ENCODE measurements around the gene DAAM1.

The DAAM1 gene

DNA sequence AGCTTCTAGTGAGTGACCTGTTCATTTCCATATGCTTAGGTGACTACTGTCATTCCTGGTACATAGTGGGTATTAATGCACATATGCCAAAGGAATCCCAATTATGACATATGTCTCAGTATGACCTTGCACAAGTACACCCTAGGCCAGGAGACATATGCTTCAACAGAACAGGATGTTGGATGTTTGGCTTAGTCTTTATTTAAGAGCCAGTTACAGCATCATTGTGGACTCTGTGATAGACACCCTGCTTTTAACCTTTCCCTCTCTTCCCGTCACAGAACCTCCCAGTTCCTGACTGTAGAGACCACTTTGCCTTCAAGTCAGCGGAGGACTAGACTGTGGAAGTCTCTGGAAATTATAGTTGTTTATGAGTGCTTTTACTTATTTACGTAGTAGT is 72.9 kb downstream of the DAAM1 start:
- DNase-seq = no peak

DNA sequence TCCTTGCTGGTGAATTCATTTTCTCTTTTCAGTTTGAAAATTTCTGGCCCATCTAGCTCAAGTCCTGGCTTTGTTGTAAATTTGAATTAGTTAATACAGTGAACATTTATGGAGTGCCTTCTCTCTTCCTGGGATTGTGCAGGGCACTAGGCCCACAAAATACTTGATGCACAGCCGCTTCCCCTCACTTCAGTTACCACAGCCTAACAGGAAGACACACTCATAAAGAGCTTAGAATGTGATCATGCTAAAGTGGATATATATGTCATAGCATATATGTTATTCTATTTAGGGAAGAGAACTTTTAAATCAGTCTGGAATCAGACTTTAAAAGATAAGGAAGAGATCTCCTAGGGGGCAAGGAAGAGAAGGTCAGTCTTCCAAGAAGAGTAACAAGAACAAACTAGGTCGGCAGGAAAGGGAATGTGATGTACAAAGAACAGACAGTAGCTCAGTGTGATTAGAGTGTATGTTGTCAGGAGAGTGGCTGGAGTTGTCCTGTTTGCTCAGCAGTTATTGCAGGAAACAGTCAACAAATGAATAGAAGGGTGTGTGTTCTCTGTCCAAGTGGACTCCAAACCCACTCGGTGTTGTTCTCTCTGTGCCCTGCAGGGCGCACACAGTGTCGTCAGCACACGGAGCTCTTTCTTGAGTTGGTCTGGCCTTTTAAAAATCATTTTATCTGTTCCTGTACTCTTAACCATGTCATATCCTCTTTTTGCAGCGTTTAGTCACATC is 74.4 kb downstream of the DAAM1 start:
- DNase-seq = no peak

DNA sequence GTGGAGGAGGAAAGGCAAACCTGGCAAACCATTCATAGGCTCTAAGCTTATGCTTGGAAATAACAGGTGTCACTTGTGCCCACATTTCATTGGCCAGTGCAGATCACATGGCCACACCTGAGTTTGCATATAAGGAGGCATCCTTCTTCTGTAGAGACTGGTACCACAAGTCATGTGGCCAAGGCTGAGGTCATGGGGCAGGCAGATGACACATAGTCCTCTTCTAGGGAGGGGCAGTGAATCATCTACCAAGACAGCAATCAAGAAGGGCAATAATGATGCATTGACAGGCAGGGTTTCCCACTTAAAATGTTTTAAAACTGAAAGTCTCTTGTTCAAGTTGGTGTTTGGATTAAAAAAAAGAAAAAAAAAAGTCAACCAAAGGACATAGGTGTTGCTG is 77.3 kb downstream of the DAAM1 start:
- no peak for DNase-seq

DNA sequence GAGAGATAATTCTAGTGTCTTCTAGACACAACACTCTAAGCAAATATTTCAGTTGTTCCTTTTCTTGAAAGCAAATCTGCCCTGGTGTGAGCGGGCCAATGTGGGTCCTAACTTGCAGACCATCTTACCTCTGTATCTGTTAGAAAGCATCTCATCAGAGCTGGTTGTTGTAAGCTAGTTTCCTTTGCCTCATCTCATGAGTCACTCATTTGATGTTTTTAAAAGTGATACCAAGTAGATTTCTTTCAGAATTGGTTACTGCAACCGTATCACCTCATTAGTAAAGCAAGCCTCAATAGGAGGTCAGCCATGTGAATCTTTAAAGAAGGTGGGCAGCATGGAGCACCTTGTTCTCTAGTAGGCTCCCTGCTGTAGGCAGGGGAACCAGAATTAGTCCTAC is 78.6 kb downstream of the DAAM1 start:
- no peak for DNase-seq

DNA sequence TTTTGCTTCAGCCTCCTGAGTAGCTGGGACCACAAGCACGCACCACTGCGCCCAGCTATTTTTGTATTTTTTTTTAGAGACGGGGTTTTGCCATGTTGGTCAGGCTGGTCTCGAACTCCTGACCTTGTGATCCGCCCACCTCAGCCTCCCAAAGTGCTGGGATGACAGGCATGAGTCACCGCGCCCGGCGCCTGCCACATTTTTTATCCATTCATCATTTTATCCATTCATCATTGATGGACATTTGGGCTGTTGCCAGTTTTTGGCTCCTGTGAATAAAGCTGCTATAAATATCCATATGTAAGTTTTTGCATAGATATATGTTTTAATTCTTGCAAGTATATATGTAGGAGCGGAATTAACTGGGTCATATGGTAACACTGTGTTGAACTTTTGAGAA is 79.5 kb downstream of the DAAM1 start:
- DNase-seq = no peak

DNA sequence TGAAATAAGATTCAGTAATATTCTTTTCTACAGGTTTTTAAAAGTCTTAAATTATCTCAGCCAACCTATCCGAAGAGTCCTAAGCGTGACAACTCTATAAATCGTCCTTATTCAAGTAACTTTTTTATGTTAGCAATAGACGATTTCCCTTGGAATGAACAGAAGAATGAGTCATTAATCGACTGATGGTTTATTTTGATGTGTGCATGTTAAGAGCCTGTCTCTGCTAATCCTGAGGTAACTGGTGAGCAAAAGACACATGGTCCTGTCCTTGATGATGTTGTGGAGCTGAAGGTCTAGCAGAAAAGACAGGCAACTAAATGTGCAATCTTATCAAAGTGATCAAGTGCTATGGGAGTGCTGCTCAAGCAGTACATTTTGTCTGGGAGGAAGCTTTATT is 80.4 kb downstream of the DAAM1 start:
- no peak for DNase-seq

DNA sequence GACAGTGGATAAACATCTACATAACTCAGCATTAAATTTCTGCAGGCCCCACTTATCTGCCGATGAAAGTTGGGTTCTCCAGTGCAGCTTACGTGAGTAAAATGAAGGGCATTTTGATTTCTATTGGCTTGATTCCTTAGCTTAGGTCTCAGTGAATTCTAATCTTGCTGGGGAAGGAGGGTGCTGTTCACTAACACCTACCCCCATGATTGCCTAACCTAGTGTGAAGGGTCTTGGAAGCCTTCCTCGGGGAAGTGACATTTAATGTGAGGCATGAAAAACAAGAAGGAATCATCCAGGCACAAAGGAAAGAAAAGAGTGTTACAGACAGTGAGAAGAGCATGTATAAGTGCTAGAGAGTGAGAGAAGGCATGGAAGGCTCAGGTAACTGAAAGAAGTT is 81.0 kb downstream of the DAAM1 start:
- DNase-seq = no peak

DNA sequence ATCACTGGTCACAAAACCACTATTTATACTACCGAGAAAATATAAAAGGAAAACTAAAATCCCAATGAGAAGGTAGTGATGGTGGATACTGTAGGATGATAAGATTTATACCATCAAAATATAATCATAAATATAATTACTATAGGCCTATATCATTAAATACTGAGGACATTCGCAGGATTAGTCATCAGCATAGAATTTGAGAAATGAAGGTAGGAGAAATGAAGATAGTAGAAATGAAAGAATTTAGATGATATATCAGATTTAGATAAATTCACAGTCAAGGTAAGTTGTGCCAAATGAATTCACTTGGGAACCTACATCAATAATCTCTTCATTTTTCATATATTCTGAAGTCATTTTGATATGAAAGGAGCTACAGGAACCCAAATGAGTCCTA is 82.8 kb downstream of the DAAM1 start:
- no peak for DNase-seq

DNA sequence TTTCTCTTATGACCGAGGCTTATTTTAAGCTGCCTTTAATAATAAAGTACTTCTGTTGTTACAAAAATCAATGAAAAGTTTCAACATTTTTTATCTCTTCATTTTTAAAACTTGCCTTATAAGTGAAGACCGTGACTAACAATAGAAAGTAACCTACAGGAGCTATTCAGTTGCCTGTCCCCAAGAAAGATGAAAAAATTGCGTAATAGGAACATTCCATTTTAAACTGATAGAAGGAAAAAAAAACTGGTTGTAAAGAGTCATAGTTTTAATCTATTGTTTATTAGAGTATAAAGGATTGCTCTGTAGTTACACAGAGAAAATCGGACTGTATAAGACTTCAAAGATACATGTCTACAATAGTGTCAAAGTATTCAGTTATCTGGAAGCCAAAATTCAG is 83.3 kb downstream of the DAAM1 start:
- DNase-seq = no peak

DNA sequence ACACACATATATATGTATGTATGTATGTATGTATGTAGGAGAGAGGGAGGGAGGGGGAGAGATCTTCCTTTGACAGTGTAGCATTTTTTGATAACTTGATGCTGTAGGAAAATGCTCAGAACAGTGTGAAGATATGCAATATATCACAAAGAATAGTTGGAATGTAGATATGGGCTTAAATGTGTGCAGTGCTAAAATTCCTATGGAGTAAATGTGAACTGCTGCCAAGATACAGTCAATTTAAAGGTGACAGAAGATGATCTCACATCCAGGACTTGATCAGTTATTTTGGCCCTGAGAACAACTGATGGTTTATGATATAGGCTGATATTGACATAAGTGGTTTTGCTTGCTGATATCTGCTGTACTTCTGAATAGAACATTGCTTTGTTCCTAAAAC is 84.2 kb downstream of the DAAM1 start:
- no peak for DNase-seq

DNA sequence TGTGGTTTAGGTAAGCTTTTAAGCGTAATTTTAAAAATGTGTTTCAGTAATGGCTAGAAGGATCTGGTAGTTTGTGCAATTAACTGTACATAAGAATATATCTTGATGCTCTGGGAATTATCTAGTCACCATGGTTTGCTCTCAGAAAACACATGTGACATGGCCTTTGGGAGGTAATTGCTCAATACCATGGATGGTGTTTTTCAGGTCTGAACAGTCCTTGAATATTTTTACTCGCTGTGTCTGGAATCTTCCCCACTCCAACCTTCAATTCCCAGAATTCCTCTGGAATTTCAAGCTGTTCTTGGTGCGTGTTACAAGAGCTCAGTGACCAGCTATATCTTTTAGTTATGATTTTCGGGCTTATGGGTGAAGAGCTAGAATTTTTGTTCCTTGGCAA is 85.3 kb downstream of the DAAM1 start:
- no peak for DNase-seq

DNA sequence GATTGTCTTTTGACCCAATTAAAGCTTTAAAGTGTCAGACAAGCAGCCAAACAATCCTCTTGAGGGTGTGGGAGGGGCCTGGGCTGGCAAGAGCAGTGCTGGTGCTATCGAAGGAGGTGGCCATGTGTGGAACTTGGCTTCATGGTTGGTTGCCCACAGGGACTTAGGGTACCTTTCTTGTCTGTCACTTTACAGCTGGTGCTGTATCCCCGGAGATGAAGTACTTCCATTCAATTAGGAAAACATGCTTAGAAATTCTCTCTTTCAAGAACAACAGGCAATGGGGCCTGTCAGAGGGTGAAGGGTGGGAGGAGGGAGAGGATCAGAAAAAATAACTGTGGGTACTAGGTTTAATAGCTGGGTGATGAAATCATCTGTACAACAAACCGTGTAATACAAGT is 86.5 kb downstream of the DAAM1 start:
- DNase-seq = no peak

DNA sequence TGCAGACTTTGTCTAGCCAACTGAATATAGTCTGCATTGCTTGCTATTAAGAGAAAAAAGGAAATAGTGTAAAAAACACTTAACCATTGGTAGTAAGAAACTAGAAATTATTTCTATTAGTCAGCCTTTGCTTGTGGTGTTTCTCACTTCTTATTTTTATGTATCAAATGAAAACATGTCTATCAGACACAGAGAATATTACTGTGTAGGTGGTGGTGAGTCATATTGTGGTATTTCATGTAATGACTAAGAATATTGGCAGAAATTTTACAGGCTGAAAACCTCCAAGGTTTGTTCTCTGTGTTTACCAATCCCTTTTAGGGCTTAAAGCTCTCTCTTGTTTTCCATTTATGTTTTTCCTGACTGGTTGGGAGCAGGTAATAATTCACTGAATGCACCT is 87.2 kb downstream of the DAAM1 start:
- no peak for DNase-seq

DNA sequence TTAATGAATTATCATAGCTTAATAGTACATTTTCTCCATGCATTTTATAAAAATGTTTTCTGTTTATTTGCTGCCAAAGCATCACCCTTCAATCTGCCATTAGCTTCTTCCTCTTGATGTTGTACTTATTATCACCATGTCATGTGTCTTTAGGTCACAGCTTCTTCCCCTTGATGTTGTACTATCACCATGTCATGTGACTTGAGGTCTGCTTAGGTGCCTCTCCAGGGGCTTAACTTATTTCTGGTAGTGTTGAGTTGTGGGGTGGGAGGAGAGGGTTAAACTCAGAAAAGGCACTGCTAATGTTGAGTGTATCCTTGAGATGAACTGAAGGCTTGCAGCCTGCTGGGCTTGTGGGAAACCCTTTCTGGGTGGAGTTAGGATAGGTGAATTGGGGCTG is 87.8 kb downstream of the DAAM1 start:
- DNase-seq = no peak

DNA sequence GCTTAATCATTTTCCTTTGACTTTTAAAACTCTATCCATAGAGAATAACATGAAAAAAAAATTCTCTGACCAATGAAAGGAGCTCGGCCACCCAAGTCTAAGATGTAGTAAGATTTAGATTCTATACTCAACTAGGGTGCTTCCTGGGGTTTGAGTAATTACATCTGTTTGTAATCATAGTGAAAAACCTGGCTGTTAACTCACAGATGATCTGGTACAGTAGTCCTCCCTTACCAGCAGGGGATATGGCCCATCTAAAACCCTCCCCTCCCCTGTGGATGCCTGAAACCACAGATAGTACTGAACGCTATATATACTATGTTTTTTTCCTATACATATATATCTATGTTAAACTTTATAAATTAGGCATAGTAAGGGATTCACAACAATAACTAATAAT is 89.2 kb downstream of the DAAM1 start:
- DNase-seq = no peak

DNA sequence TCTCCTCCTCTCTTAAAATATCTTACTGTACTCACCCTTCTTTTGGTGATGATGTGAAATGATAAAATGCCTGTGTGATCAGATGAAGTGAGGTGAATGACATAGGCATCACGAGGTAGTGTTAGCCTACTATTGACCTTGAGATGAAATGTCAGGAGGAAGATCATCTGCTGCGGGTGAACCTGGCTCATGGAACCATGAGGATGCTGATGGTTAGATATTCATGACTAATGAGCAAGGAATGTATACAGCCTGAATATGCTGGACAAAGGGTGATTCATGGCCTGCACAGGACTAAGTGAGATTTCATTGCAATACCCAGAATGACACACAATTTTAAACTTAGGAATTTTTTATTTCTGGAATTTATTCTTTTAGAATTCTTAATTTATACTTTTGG is 89.6 kb downstream of the DAAM1 start:
- DNase-seq = no peak

DNA sequence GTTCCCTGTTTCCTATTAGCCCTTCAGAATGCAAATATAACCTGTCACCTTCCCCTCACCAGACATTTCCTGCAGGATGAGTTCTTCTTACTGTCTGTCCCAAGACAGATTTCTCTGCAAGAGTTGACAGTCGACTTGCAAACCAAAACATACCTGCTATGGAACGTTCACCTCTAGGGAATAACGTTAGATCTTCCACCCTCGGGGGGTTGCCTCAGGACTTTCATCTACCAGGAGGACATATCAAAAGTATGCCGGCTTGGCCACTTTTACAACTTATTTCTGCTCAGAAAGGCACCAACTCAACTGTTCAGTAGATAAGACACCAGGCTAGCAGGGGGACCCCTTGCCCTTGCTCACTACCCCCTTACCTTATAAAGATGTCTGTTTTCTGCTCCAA is 92.5 kb downstream of the DAAM1 start:
- DNase-seq = no peak

DNA sequence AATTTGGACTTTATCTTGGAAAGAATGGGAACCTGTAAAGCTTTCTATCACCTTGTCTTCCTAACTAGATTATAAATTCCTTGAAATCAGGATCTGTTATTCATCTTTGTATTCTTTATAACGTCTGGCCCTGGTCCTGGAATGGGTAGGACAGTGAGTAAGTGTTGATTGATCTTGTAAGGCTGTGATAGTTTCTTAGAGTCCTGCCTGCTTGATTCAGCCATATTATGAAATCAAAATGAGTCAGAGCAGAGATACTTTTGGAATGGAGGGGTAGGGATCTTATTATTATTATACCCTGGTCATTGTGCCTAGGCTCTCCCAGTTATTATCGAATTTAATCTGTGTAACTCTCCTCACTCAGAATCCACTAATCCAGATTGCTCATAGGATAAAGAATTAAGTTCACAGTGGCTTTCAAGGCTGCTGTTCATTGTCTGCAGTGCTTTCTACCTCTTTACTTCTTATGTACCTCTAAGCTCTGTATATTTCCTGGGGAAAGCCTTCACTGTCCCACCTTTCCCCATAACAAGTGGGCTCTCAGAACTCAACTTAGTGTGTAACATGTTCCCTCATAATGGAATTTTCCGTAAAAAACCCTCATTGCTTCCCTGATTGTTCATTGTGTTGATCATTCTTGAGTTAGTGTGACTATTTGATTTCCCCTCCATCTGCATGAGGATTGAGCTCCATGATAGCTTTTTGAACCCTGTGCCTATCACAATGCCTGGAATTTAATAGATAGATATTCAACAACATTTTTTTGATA is 93.3 kb downstream of the DAAM1 start:
- DNase-seq = no peak

DNA sequence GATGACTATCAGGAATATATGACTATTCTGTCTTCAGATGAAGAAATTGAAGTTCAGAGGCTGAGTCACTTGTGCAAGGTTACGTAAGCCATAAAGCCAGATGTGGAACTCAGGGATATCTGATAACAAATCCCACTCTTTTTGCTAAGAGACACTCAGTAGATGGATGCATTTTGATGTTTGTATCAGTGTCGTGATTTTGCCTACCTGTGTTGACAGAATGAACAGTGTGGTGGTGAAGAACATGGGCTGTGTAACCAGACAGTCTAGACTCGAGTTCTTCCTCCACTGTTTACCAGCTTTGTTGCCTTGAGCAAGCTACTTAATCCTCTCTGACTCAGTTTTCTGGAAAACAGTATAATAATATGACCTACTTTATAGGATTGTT is 93.9 kb downstream of the DAAM1 start:
- no peak for DNase-seq

DNA sequence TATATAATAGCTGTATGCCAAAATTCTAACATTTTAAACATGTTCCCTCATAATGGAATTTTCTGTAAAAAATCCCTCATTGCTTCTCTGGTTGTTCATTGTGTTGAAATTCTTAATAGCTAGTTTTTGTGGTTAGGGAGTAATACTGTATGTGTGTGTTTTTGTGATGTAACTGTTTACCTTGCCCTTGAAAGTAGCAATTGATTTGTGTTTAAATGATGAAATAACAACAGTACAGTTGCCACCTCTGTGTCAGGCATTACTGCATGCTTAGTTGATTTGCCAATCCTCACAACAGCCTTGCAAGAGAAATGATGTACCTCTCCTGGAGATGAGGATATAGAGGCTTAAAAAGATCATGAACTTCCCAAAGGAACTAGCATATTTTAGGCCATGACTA is 94.9 kb downstream of the DAAM1 start:
- DNase-seq = no peak

DNA sequence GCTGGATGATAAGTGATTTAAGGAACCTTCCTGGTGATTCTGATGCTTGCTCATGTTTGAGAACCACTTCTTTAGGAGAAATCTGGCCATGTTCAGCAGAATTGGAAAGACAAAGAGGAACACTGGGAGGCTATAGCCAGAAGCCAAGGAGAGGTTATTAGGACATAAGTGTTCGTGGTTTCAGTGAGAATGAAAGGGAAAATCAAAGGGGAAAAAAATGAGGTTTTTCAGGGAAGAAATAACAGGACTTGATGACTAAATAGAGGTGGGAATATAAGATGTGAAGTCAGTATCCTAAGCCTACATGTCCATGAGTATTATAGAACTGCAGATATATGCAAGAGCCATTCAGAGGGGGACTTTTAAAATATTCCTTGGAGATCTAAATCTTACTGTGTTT is 95.6 kb downstream of the DAAM1 start:
- DNase-seq = no peak

DNA sequence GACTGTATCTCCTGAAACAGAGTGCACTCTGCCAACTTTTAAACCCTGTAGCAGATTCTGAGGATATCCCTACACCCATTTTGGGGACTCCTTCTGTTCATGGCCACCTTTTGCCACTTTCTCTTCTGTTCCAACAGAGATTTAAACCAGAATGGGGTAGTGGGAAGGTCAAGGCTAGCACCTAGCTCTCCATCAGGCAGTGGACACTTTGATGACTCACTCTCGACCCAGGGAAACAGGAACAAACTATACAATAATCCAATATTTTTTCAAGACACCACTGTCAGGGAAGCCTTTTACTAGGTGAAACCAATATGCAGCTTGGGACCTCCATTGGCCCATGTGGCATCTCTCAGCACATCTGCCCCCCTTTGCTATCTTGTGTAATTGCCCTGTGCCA is 103.6 kb downstream of the DAAM1 start:
- DNase-seq = no peak

DNA sequence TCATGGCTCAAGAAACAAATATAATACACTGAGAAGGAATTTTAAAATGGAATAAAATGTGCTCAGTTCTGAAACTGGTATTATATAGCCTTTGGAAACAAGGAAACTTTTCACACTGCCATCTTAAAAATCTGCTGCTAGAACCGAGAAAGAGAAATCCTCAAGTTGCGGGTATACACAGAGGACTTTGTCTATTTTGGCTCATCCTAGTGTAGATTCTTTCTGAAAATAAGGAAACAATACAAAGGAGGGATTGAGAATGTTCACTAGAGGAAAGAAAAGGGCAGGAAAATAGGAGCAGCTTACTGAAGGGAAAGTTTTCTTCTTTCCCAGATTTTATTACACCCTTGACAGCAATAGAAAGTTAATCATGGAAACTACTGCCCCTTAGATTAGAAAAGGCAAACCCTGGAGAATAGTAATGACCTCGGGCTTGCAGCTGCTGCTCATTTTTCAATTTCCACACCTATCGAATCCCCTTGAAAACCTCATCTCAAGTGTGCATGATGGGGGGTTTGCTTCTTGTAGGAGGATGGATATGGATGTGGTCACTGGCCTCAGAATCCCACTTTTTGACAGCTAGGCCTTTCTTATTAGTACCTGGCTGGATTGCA is 104.6 kb downstream of the DAAM1 start:
- no peak for DNase-seq

DNA sequence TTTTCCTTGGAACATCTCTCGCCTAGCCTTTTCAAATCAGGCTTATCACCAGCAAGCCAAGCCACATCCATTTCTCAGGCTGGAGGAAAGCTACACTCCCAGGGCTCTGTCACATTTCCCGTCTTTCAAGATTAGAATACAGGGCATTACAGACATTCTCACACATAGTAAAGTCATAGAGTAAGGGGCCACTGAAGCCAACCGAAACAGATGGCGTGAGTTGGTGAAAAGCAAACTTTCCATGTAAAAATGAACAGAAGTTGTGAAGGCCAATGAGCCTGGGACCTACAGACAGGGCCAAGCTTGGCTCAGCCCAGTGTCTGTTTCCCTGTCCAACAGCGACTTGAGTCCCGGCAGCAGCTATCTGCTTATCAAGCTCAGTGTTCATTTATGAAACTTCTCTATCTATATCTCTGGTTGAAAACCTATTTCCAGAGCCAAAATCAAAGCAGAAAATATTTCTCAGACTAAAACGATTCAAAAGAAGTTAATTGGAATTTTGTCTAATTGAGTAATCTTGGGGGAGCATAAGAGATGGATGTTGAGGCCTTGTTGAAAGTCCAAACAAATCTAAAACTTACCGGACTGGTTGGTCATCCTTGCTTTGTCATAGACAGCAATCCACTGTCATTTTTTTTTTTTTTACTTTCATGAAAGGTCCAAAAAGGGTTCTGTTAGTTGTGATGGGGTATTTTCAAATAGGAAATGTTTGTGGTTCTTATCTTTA is 105.6 kb downstream of the DAAM1 start:
- DNase-seq = no peak
